Esophagus squamous epithelium (tissue), 4 donors: Measurements from ENCODE around the gene STK32C.

Experiments used
- CTCF ChIP-seq, 6 experiments: fragments of 450-650 bp in 4 of 6; fragments of 200-600 bp in 2 of 6; sonication (generic) in 2 of 6; IDR thresholded peaks; one replicate each; pipeline ENCODE4 v1.5.1; 2016 to 2019; ENCODE audit warnings: antibody characterized with exemption in 6 of 6, mild to moderate bottlenecking in 4 of 6, moderate library complexity in 4 of 6
- POLR2A ChIP-seq, 4 donors: fragments of 450-650 bp; IDR thresholded peaks; one replicate each; pipeline ENCODE4 v1.6.1; 2017; ENCODE audit warnings: antibody characterized with exemption in 4 of 4, mild to moderate bottlenecking in 4 of 4, moderate library complexity in 3 of 4

GRCh38 chr10:132181691-132182425 is 125.9 kb downstream of the STK32C start:
- no peak for TF ChIP-seq CTCF (IDR thresholded peaks at IDR 0.05)
- TF ChIP-seq POLR2A (IDR thresholded peaks at IDR 0.05) = no peak
